Measurements from ENCODE around the gene ROBO1. TPM values are rescaled to one million over a fixed set of nuclear protein-coding genes. Genes with fewer than 3 reads are reported as not detected.
A peak's percentile ranks its signal among the peaks of the same experiment; 100 is the strongest.

Gene ROBO1
- total and polyA plus RNA-seq, 2 donors (not counting 3 experiments of a cell fraction or from before 2014, with no cell fraction given), result 5.9 to 14.2 TPM

- Histone ChIP-seq H3K9ac (replicated peaks; ENCODE audit: extremely low read depth, insufficient read depth, low read length) (no peak overlapping the region), H3K79me2 (ENCODE audit: control insufficient read depth, insufficient read depth, low read length) (no peaks in the 10 kb centered on the region), H3K36me3 (ENCODE audit: control insufficient read depth in 2 of 2, extremely low read depth in 1 of 2, insufficient read depth in 2 of 2, low read length in 2 of 2) (no peaks in the 10 kb centered on the region), H3K9me3 (replicated peaks; ENCODE audit: control insufficient read depth, insufficient read depth, low read length) (no peaks in the 10 kb centered on the region), H2AFZ (ENCODE audit: low read depth, low read length) (no peak overlapping the region), H3K27me3 (ENCODE audit: control insufficient read depth in 2 of 2, insufficient read depth in 2 of 2, low read length in 2 of 2) (no peaks in the 10 kb centered on the region), H4K20me1 (replicated peaks; ENCODE audit: control insufficient read depth, extremely low read depth, insufficient read depth, low read length) (no peaks in the 10 kb centered on the region), H3K27ac (ENCODE audit: insufficient read depth, low read depth, low read length) (no peak overlapping the region), H3K9me1 (replicated peaks; ENCODE audit: control insufficient read depth, extremely low read depth, insufficient read depth, low read length) (no peaks in the 10 kb centered on the region), H3K4me2 (ENCODE audit: insufficient read depth, low read length) (peak overlapping the region; percentile 42), H3K4me3 (replicated peaks in 1 of 3; ENCODE audit: insufficient read depth in 1 of 3, low read depth in 1 of 3, low read length in 3 of 3) (no peak overlapping the region), H3K4me1 (ENCODE audit: control insufficient read depth, extremely low read depth, insufficient read depth, low read length) (peaks cover 2% of the 10 kb centered on the region)
- DNase-seq (ENCODE audit: low read depth, low spot score) (peak; percentile 49), FAIRE-seq (no peak)
- POLR2A ChIA-PET, result no interaction called here
- dilution Hi-C loops (cut with MboI; ENCODE audit: extremely low pct_ligation_motif_present, low sequenced_read_pairs), result no loop called here
- TF ChIP-seq CTCF (IDR thresholded peaks at IDR 0.05; ENCODE audit: extremely low read depth in 1 of 2, insufficient read depth in 1 of 2, low read depth in 1 of 2, low read length in 2 of 2) (no peak), EZH2 (IDR thresholded peaks at IDR 0.05; ENCODE audit: borderline replicate concordance, low read depth, low read length, severe bottlenecking) (no peak), POLR2AphosphoS5 (IDR thresholded peaks at IDR 0.05; ENCODE audit: insufficient read depth, low read depth, low read length) (no peak), MYC (IDR thresholded peaks at IDR 0.05; ENCODE audit: low read depth, low read length) (no peak), JUN (IDR thresholded peaks at IDR 0.05; ENCODE audit: borderline replicate concordance, insufficient read depth, insufficient read length, low read depth) (no peak), FOS (IDR thresholded peaks at IDR 0.05; ENCODE audit: borderline replicate concordance, insufficient read depth, low read length) (no peak)
- intact Hi-C loops (cut with micrococcal nuclease), result no loop called here
- CTCF ChIA-PET, result no interaction called here
- BruUV-seq (replicated peaks), result no TSS peak
Measured at GRCh38 chr3:79604681-79605080, 163.1 kb downstream of the ROBO1 start.

GRCh38 chr3:79602385-79602784 is 165.4 kb downstream of the ROBO1 start:
- TF ChIP-seq MYC (IDR thresholded peaks at IDR 0.05; ENCODE audit: low read depth, low read length), result no peak
- TF ChIP-seq EZH2 (IDR thresholded peaks at IDR 0.05; ENCODE audit: borderline replicate concordance, low read depth, low read length, severe bottlenecking), result no peak
- no peak for TF ChIP-seq GATA2 (IDR thresholded peaks at IDR 0.05; ENCODE audit: insufficient read depth, insufficient read length, low read depth, low read length)
- TF ChIP-seq JUN (IDR thresholded peaks at IDR 0.05; ENCODE audit: borderline replicate concordance, insufficient read depth, insufficient read length, low read depth), result no peak
- no peak for TF ChIP-seq FOS (IDR thresholded peaks at IDR 0.05; ENCODE audit: borderline replicate concordance, insufficient read depth, low read length)
- no peak for TF ChIP-seq MAX (IDR thresholded peaks at IDR 0.05; ENCODE audit: insufficient read depth, insufficient read length)
- TF ChIP-seq POLR2A (IDR thresholded peaks at IDR 0.05; ENCODE audit: low read depth, low read length), result no peak
- TF ChIP-seq POLR2AphosphoS5 (IDR thresholded peaks at IDR 0.05; ENCODE audit: insufficient read depth, low read depth, low read length), result no peak
- TF ChIP-seq CTCF (IDR thresholded peaks at IDR 0.05; ENCODE audit: extremely low read depth in 1 of 2, insufficient read depth in 1 of 2, low read depth in 1 of 2, low read length in 2 of 2), result no peak
- Histone ChIP-seq H3K4me1 (ENCODE audit: control insufficient read depth, extremely low read depth, insufficient read depth, low read length) (peaks cover 2% of the 10 kb centered on the region), H3K4me2 (ENCODE audit: insufficient read depth, low read length) (no peak overlapping the region), H3K9ac (replicated peaks; ENCODE audit: extremely low read depth, insufficient read depth, low read length) (no peak overlapping the region), H3K9me1 (replicated peaks; ENCODE audit: control insufficient read depth, extremely low read depth, insufficient read depth, low read length) (no peaks in the 10 kb centered on the region), H3K79me2 (ENCODE audit: control insufficient read depth, insufficient read depth, low read length) (no peaks in the 10 kb centered on the region), H3K27me3 (ENCODE audit: control insufficient read depth in 2 of 2, insufficient read depth in 2 of 2, low read length in 2 of 2) (no peaks in the 10 kb centered on the region), H2AFZ (ENCODE audit: low read depth, low read length) (no peak overlapping the region), H3K27ac (ENCODE audit: insufficient read depth, low read depth, low read length) (no peak overlapping the region), H4K20me1 (replicated peaks; ENCODE audit: control insufficient read depth, extremely low read depth, insufficient read depth, low read length) (no peaks in the 10 kb centered on the region), H3K36me3 (ENCODE audit: control insufficient read depth in 2 of 2, extremely low read depth in 1 of 2, insufficient read depth in 2 of 2, low read length in 2 of 2) (no peaks in the 10 kb centered on the region), H3K9me3 (replicated peaks; ENCODE audit: control insufficient read depth, insufficient read depth, low read length) (no peaks in the 10 kb centered on the region), H3K4me3 (replicated peaks in 1 of 3; ENCODE audit: insufficient read depth in 1 of 3, low read depth in 1 of 3, low read length in 3 of 3) (no peak overlapping the region)
- DNase-seq (ENCODE audit: low read depth, low spot score) (no peak), FAIRE-seq (no peak)
- ChIA-PET CTCF (interaction anchor here (1.3 kb wide), 1 partner anchor 11 kb away, joined by 3 read pairs; no protein-coding TSS in a partner anchor), POLR2A (no interaction called here)
- intact Hi-C loops (cut with micrococcal nuclease) (no loop called here), dilution Hi-C loops (cut with MboI; ENCODE audit: extremely low pct_ligation_motif_present, low sequenced_read_pairs) (no loop called here)
- BruUV-seq (replicated peaks), result no TSS peak

All from endothelial cell of umbilical vein (primary cell).